GM23338 (cell line): Measurements from ENCODE around the gene TAF6L. TPM values are rescaled to one million over a fixed set of nuclear protein-coding genes. Genes with fewer than 3 reads are reported as not detected.

Experiments used
- ATAC-seq: fragments of 200-7000 bp; cut with Tn5 transposase; 3 replicates; pipeline ENCODE4 v1.9.1; 2020
- DNase-seq: peaks from one replicate; pipeline ENCODE4 v3.0.0-alpha.2; 2015; ENCODE audit warnings: low spot score
- H2AFZ ChIP-seq: fragments of 200-600 bp; sonication (generic); 2 replicates; pipeline ENCODE4 v1.8.0; 2016; ENCODE audit warnings: antibody characterized with exemption, mild to moderate bottlenecking, moderate library complexity
- H3F3A ChIP-seq: fragments of 200-600 bp; sonication (generic); replicated peaks from 2 replicates; pipeline ENCODE4 v1.8.0; 2017; ENCODE audit warnings: antibody characterized with exemption, mixed run types, low read depth
- H3K27ac ChIP-seq: fragments of 200-600 bp; sonication (generic); 2 replicates; pipeline ENCODE4 v1.6.1; 2016; ENCODE audit warnings: low read depth
- H3K27me3 ChIP-seq: fragments of 200-600 bp; sonication (generic); 2 replicates; pipeline ENCODE4 v1.8.0; 2016; ENCODE audit warnings: mild to moderate bottlenecking, mixed run types, moderate library complexity; ENCODE audit not compliant: insufficient read depth
- H3K36me3 ChIP-seq: fragments of 200-600 bp; sonication (generic); 2 replicates; pipeline ENCODE4 v1.8.0; 2016; ENCODE audit warnings: mild to moderate bottlenecking; ENCODE audit not compliant: insufficient read depth
- H3K4me1 ChIP-seq: fragments of 200-600 bp; sonication (generic); 2 replicates; pipeline ENCODE4 v1.8.0; 2016; ENCODE audit warnings: mild to moderate bottlenecking, moderate library complexity; ENCODE audit not compliant: insufficient read depth
- H3K4me2 ChIP-seq: fragments of 200-600 bp; sonication (generic); 2 replicates; pipeline ENCODE4 v1.7.1; 2017; ENCODE audit warnings: mixed run types
- H3K4me3 ChIP-seq: fragments of 200-600 bp; sonication (generic); 2 replicates; pipeline ENCODE4 v1.6.1; 2016; ENCODE audit warnings: mixed run types
- H3K79me2 ChIP-seq: fragments of 200-600 bp; sonication (generic); replicated peaks from 2 replicates; pipeline ENCODE4 v1.8.0; 2017; ENCODE audit warnings: mild to moderate bottlenecking; ENCODE audit not compliant: insufficient read depth
- H3K9me2 ChIP-seq: fragments of 200-600 bp; sonication (generic); 2 replicates; pipeline ENCODE4 v1.8.0; 2017; ENCODE audit not compliant: insufficient read depth
- H4K20me1 ChIP-seq: fragments of 200-600 bp; sonication (generic); replicated peaks from 2 replicates; pipeline ENCODE4 v1.8.0; 2017; ENCODE audit warnings: mild to moderate bottlenecking; ENCODE audit not compliant: insufficient read depth
- H3K27ac Mint-ChIP-seq: 2 replicates; pipeline ENCODE4 v1.8.0; 2020; ENCODE audit warnings: inconsistent platforms, mild to moderate bottlenecking, moderate library complexity, mixed read lengths
- H3K27me3 Mint-ChIP-seq: 3 replicates; pipeline ENCODE4 v1.8.0; 2022; ENCODE audit warnings: low read depth, mild to moderate bottlenecking, moderate library complexity, mixed read lengths, inconsistent platforms; ENCODE audit not compliant: insufficient read depth, poor library complexity
- H3K36me3 Mint-ChIP-seq: 3 replicates; pipeline ENCODE4 v1.8.0; 2021; ENCODE audit warnings: low read depth, mild to moderate bottlenecking, inconsistent platforms, moderate library complexity, mixed read lengths
- H3K4me1 Mint-ChIP-seq: 3 replicates; pipeline ENCODE4 v1.8.0; 2020; ENCODE audit warnings: mild to moderate bottlenecking, inconsistent platforms, mixed read lengths
- H3K4me3 Mint-ChIP-seq: 3 replicates; pipeline ENCODE4 v1.8.0; 2021; ENCODE audit warnings: moderate library complexity, mild to moderate bottlenecking, inconsistent platforms, mixed read lengths
- H3K9me3 Mint-ChIP-seq: 3 replicates; pipeline ENCODE4 v1.8.0; 2020; ENCODE audit warnings: moderate library complexity, mild to moderate bottlenecking, inconsistent platforms, mixed read lengths
- CREB1 ChIP-seq: fragments of 250-450 bp; sonication (Bioruptor Pico); IDR thresholded peaks from 2 replicates; pipeline ENCODE4 v1.5.0; 2020; ENCODE audit warnings: low read depth, mild to moderate bottlenecking, moderate library complexity
- CTCF ChIP-seq, 2 experiments: fragments of 200-600 bp in 1 of 2; sonication (generic) in 1 of 2; conservative IDR thresholded peaks; 2 replicates each; pipeline versions ENCODE4 v1.5.1 to v1.6.1; 2016 to 2017; ENCODE audit warnings: antibody characterized with exemption in 2 of 2, low read depth in 2 of 2, mild to moderate bottlenecking in 2 of 2, moderate library complexity in 1 of 2
- ETS1 ChIP-seq: IDR thresholded peaks from 2 replicates; pipeline ENCODE4 v1.6.1; 2016; ENCODE audit warnings: antibody characterized with exemption
- EZH2 ChIP-seq: fragments of 200-600 bp; sonication (generic); IDR thresholded peaks from one replicate; pipeline ENCODE4 v1.8.0; 2017; ENCODE audit warnings: antibody characterized with exemption, mild to moderate bottlenecking, low read depth; ENCODE audit not compliant: unreplicated experiment
- EZH2phosphoT487 ChIP-seq: fragments of 200-600 bp; sonication (generic); IDR thresholded peaks from one replicate; pipeline ENCODE4 v1.8.1; 2018; ENCODE audit warnings: antibody characterized with exemption; ENCODE audit not compliant: unreplicated experiment
- JUNB ChIP-seq: IDR thresholded peaks from one replicate; pipeline ENCODE4 v1.6.1; 2016; ENCODE audit warnings: antibody characterized with exemption; ENCODE audit not compliant: unreplicated experiment
- NANOG ChIP-seq: IDR thresholded peaks from 2 replicates; pipeline ENCODE4 v1.6.1; 2016; ENCODE audit warnings: antibody characterized with exemption, borderline replicate concordance
- POLR2AphosphoS5 ChIP-seq: IDR thresholded peaks from 2 replicates; pipeline ENCODE4 v1.6.1; 2016; ENCODE audit warnings: antibody characterized with exemption, low read depth
- REST ChIP-seq: IDR thresholded peaks from one replicate; pipeline ENCODE4 v1.6.1; 2018; ENCODE audit warnings: antibody characterized with exemption; ENCODE audit not compliant: unreplicated experiment
- STAT1 ChIP-seq: IDR thresholded peaks from one replicate; pipeline ENCODE4 v1.6.1; 2016; ENCODE audit warnings: antibody characterized with exemption; ENCODE audit not compliant: unreplicated experiment
- ZNF114 ChIP-seq: fragments of 250-450 bp; sonication (Bioruptor Pico); IDR thresholded peaks from 2 replicates; pipeline ENCODE4 v1.5.0; 2020; ENCODE audit warnings: mild to moderate bottlenecking, moderate library complexity
- ZNF331 ChIP-seq: fragments of 250-450 bp; sonication (Bioruptor Pico); IDR thresholded peaks from 2 replicates; pipeline ENCODE4 v1.5.0; 2020; ENCODE audit warnings: low read depth, mild to moderate bottlenecking, moderate library complexity
- ZNF462 ChIP-seq: fragments of 250-450 bp; sonication (Bioruptor Pico); IDR thresholded peaks from 2 replicates; pipeline ENCODE4 v1.5.0; 2020; ENCODE audit warnings: mild to moderate bottlenecking, moderate library complexity
- polyA plus RNA-seq: library from polyadenylated mRNA; unstranded; fragments of >200 nt; fragmentation: Nextera tagmentation; extraction: Ambion mirVana; gene quantifications from 2 replicates; pipeline ENCODE4 v1.2.1, GENCODE V29; 2016
- total RNA-seq: library from RNA; depleted of rRNA; stranded (reverse); fragments of >200 nt; shearing (Covaris generic); gene quantifications from 2 replicates; pipeline ENCODE4 v1.2.3, GENCODE V29; 2014

TAF6L gene
- total and polyA plus RNA-seq, 2 experiments from 2014 or later: 21.8 to 30.6 TPM

GRCh38 chr11:62774407-62774806 is 3.2 kb downstream of the TAF6L start:
- Histone ChIP-seq H3K79me2 (peaks cover 31% of the 10 kb centered on the region), H4K20me1 (peaks cover 3% of the 10 kb centered on the region; the same call in 1 of the 2 replicates), H3K4me2 (no peak overlapping the region), H3K4me3 (no peak overlapping the region), H3K27me3 (no peaks in the 10 kb centered on the region), H3F3A (peaks cover 15% of the 10 kb centered on the region), H3K36me3 (peaks cover 17% of the 10 kb centered on the region; the same call in 1 of the 2 replicates), H2AFZ (no peak overlapping the region), H3K4me1 (peaks cover 9% of the 10 kb centered on the region; the same call in 1 of the 2 replicates), H3K27ac (no peak overlapping the region), H3K9me2 (no peaks in the 10 kb centered on the region)
- H3K27ac Mint-ChIP-seq: no peak overlapping the region
- TF ChIP-seq CTCF (conservative IDR thresholded peaks at IDR 0.05; ENCODE audit: low read depth in 2 of 2) (no peak), POLR2AphosphoS5 (no peak), JUNB (no peak), NANOG (no peak), ZNF462 (CRISPR knock-in tag) (no peak), CREB1 (CRISPR knock-in tag) (no peak), ETS1 (no peak), EZH2 (no peak), REST (no peak), EZH2phosphoT487 (no peak), ZNF114 (CRISPR knock-in tag) (no peak), ZNF331 (no peak), STAT1 (no peak)
- H3K27me3 Mint-ChIP-seq: peaks cover 17% of the 10 kb centered on the region
- H3K36me3 Mint-ChIP-seq: peaks cover 44% of the 10 kb centered on the region
- DNase-seq (no peak), ATAC-seq (no peak)
- no peaks in the 10 kb centered on the region; the same call in 2 of the 3 replicates for H3K9me3 Mint-ChIP-seq
- H3K4me3 Mint-ChIP-seq: no peak overlapping the region
- peaks cover 13% of the 10 kb centered on the region for H3K4me1 Mint-ChIP-seq
